IPS DF 6.9 (cell line): ENCODE measurements around the gene PDE4C.

ENCODE experiments used
- DNase-seq: peaks from one replicate; pipeline ENCODE4 v3.0.0-alpha.2; 2013; ENCODE audit warnings: low read depth, low spot score
- H3K27ac ChIP-seq: one replicate; pipeline ENCODE4 v1.5.1; 2013; ENCODE audit warnings: low read length, control low read depth
- H3K27me3 ChIP-seq: 2 replicates; pipeline ENCODE4 v1.6.1; 2013; ENCODE audit warnings: mild to moderate bottlenecking, low read length; ENCODE audit not compliant: control insufficient read depth, insufficient read depth
- H3K36me3 ChIP-seq: 2 replicates; pipeline ENCODE4 v1.6.1; 2013; ENCODE audit warnings: low read length; ENCODE audit not compliant: control insufficient read depth, insufficient read depth
- H3K4me1 ChIP-seq: 2 replicates; pipeline ENCODE4 v1.6.1; 2013; ENCODE audit warnings: low read length; ENCODE audit not compliant: control insufficient read depth, insufficient read depth
- H3K4me3 ChIP-seq: 2 replicates; pipeline ENCODE4 v1.5.1; 2013; ENCODE audit warnings: mild to moderate bottlenecking, low read length
- H3K9me3 ChIP-seq: 2 replicates; pipeline ENCODE4 v1.6.1; 2013; ENCODE audit warnings: low read length, inconsistent platforms; ENCODE audit not compliant: control insufficient read depth, insufficient read depth
- WGBS: extraction: QIAGEN DNeasy Blood & Tissue Kit; methylation state at CpG from one replicate; pipeline ENCODE4 v1.1.7; 2013; ENCODE audit warnings: mixed read lengths, missing lambda C conversion rate; ENCODE audit not compliant: insufficient read length, insufficient coverage; 5-methylcytosine and 5-hydroxymethylcytosine counted together

The PDE4C gene

GRCh38 chr19:18197941-18198340, 28.3 kb downstream of the PDE4C start:
- WGBS = no CpG with 5 or more reads among the region's 6 CpGs
- H3K27ac ChIP-seq = no peak overlapping the region

GRCh38 chr19:18197306-18197705, 28.9 kb downstream of the PDE4C start:
- H3K36me3 ChIP-seq = peaks cover 16% of the 10 kb centered on the region

More at GRCh38 chr19:18197941-18198340, 28.3 kb downstream of the PDE4C start:
- no peak for DNase-seq
- peaks cover 16% of the 10 kb centered on the region for H3K36me3 ChIP-seq
- H3K4me3 ChIP-seq = no peak overlapping the region
- no peaks in the 10 kb centered on the region for H3K27me3 ChIP-seq
- H3K4me1 ChIP-seq = no peaks in the 10 kb centered on the region; the same call in none of the 2 replicates
- H3K9me3 ChIP-seq = no peaks in the 10 kb centered on the region

GRCh38 chr19:18196511-18196845, 29.8 kb downstream of the PDE4C start:
- Histone ChIP-seq H3K27ac (no peak overlapping the region), H3K4me1 (peaks cover 2% of the 10 kb centered on the region), H3K27me3 (no peaks in the 10 kb centered on the region), H3K4me3 (no peak overlapping the region), H3K9me3 (no peaks in the 10 kb centered on the region), H3K36me3 (peaks cover 16% of the 10 kb centered on the region)
- no CpG with 5 or more reads among the region's 7 CpGs for WGBS
- DNase-seq = no peak

More at GRCh38 chr19:18197306-18197705, 28.9 kb downstream of the PDE4C start:
- no peaks in the 10 kb centered on the region for H3K9me3 ChIP-seq
- no peak overlapping the region for H3K4me3 ChIP-seq
- H3K4me1 ChIP-seq = no peaks in the 10 kb centered on the region; the same call in 1 of the 2 replicates
- H3K27ac ChIP-seq = no peak overlapping the region
- DNase-seq = no peak
- no CpG with 5 or more reads among the region's 18 CpGs for WGBS
- no peaks in the 10 kb centered on the region for H3K27me3 ChIP-seq

GRCh38 chr19:18194554-18195238, 31.5 kb downstream of the PDE4C start:
- Histone ChIP-seq H3K4me1 (peaks cover 2% of the 10 kb centered on the region), H3K9me3 (no peaks in the 10 kb centered on the region), H3K36me3 (peaks cover 16% of the 10 kb centered on the region), H3K27me3 (no peaks in the 10 kb centered on the region), H3K4me3 (peak overlapping the region; percentile 1; the same call in 1 of the 2 replicates), H3K27ac (no peak overlapping the region)
- no CpG with 5 or more reads among the region's 27 CpGs for WGBS
- DNase-seq = no peak

GRCh38 chr19:18194181-18194530, 32.1 kb downstream of the PDE4C start:
- no CpG with 5 or more reads among the region's 12 CpGs for WGBS
- Histone ChIP-seq H3K27ac (no peak overlapping the region), H3K4me1 (peaks cover 2% of the 10 kb centered on the region), H3K4me3 (peak overlapping the region; percentile 75; the same call in 1 of the 2 replicates), H3K36me3 (peaks cover 16% of the 10 kb centered on the region), H3K9me3 (no peaks in the 10 kb centered on the region), H3K27me3 (no peaks in the 10 kb centered on the region)
- no peak for DNase-seq

GRCh38 chr19:18193388-18194180, 32.7 kb downstream of the PDE4C start:
- H3K4me1 ChIP-seq = peaks cover 2% of the 10 kb centered on the region
- peak overlapping the region; percentile 75 for H3K4me3 ChIP-seq
- DNase-seq = no peak
- no peak overlapping the region for H3K27ac ChIP-seq
- H3K36me3 ChIP-seq = peaks cover 13% of the 10 kb centered on the region
- no peaks in the 10 kb centered on the region for H3K9me3 ChIP-seq
- WGBS = no CpG with 5 or more reads among the region's 46 CpGs
- no peaks in the 10 kb centered on the region for H3K27me3 ChIP-seq

- no CpG with 5 or more reads among the region's 74 CpGs for WGBS
- no peaks in the 10 kb centered on the region for H3K9me3 ChIP-seq
- peak within 1 kb of the TSS; percentile 75 for H3K4me3 ChIP-seq
- no peaks in the 10 kb centered on the region for H3K27me3 ChIP-seq
- H3K27ac ChIP-seq = no peak within 1 kb of the TSS
- peaks cover 2% of the 10 kb centered on the region for H3K4me1 ChIP-seq
- peaks cover 6% of the 10 kb centered on the region for H3K36me3 ChIP-seq
- DNase-seq = peak; percentile 100
These were observed 33.4 kb downstream of the PDE4C start, which contains the start of gene MPV17L2 for GRCh38 chr19:18192673-18193387. MPV17L2 (plus strand) TSS chr19:18193218; CDS start chr19:18193282, 64 bp downstream.

GRCh38 chr19:18191640-18192062, 34.6 kb downstream of the PDE4C start:
- DNase-seq = no peak
- H3K36me3 ChIP-seq = 0 out of 2 replicates have a peak, but pooled peaks cover 2% of the 10 kb centered on the region
- H3K4me1 ChIP-seq = peaks cover 2% of the 10 kb centered on the region
- no peak overlapping the region for H3K4me3 ChIP-seq
- WGBS = no CpG with 5 or more reads among the region's 5 CpGs
- H3K27me3 ChIP-seq = no peaks in the 10 kb centered on the region
- H3K9me3 ChIP-seq = no peaks in the 10 kb centered on the region
- no peak overlapping the region for H3K27ac ChIP-seq

- H3K27me3 ChIP-seq = no peaks in the 10 kb centered on the region
- H3K36me3 ChIP-seq = no peaks in the 10 kb centered on the region
- no CpG with 5 or more reads among the region's 4 CpGs for WGBS
- no peaks in the 10 kb centered on the region for H3K9me3 ChIP-seq
- no peak for DNase-seq
- H3K4me3 ChIP-seq = no peak overlapping the region
- no peak overlapping the region for H3K27ac ChIP-seq
- H3K4me1 ChIP-seq = peaks cover 3% of the 10 kb centered on the region; the same call in 1 of the 2 replicates
These were observed 36.0 kb downstream of the PDE4C start for GRCh38 chr19:18190278-18190677.

GRCh38 chr19:18185538-18185937, 40.7 kb downstream of the PDE4C start:
- H3K4me3 ChIP-seq = no peak overlapping the region
- peaks cover 2% of the 10 kb centered on the region; the same call in 1 of the 2 replicates for H3K4me1 ChIP-seq
- no peaks in the 10 kb centered on the region for H3K9me3 ChIP-seq
- no peak for DNase-seq
- no peaks in the 10 kb centered on the region for H3K27me3 ChIP-seq
- H3K27ac ChIP-seq = no peak overlapping the region
- no peaks in the 10 kb centered on the region for H3K36me3 ChIP-seq
- WGBS = no CpG with 5 or more reads among the region's 6 CpGs
